Neural cell (in vitro differentiated cells): Measurements from ENCODE around the gene PTPRD. TPM values are rescaled to one million over a fixed set of nuclear protein-coding genes. Genes with fewer than 3 reads are reported as not detected.

ENCODE experiments used
- H2AFZ ChIP-seq: fragments of 200-600, 300-800 bp; sonication (generic), shearing (Covaris generic); 2 replicates; pipeline ENCODE4 v1.6.0; 2014; ENCODE audit warnings: low read depth, mild to moderate bottlenecking, antibody characterized with exemption, low read length, moderate library complexity
- H3F3A ChIP-seq: fragments of 200-600 bp; shearing (Covaris generic); 2 replicates; pipeline ENCODE4 v1.6.1; 2016; ENCODE audit warnings: mild to moderate bottlenecking, moderate library complexity, mixed read lengths, antibody characterized with exemption, low read length; ENCODE audit not compliant: insufficient read depth, poor library complexity, severe bottlenecking
- H3K27ac ChIP-seq: fragments of 200-600, 300-800 bp; sonication (generic), shearing (Covaris generic); 2 replicates; pipeline ENCODE4 v1.5.1; 2014; ENCODE audit warnings: mild to moderate bottlenecking, low read length, moderate library complexity
- H3K27me3 ChIP-seq: fragments of 300-800, 200-600 bp; sonication (generic), shearing (Covaris generic); 2 replicates; pipeline ENCODE4 v1.6.0; 2014; ENCODE audit warnings: mild to moderate bottlenecking, low read depth, low read length, moderate library complexity; ENCODE audit not compliant: insufficient read depth
- H3K36me3 ChIP-seq: fragments of 300-800, 200-600 bp; sonication (generic), shearing (Covaris generic); 2 replicates; pipeline ENCODE4 v1.5.1; 2014; ENCODE audit warnings: mild to moderate bottlenecking, antibody characterized with exemption, low read length, moderate library complexity; ENCODE audit not compliant: insufficient read depth
- H3K4me2 ChIP-seq: fragments of 300-800, 200-600 bp; sonication (generic), shearing (Covaris generic); 2 replicates; pipeline ENCODE4 v1.6.0; 2014; ENCODE audit warnings: mild to moderate bottlenecking, low read length
- H3K4me3 ChIP-seq: fragments of 300-800, 200-600 bp; sonication (generic), shearing (Covaris generic); 2 replicates; pipeline ENCODE4 v1.5.1; 2014; ENCODE audit warnings: mild to moderate bottlenecking, low read length, moderate library complexity
- H3K79me2 ChIP-seq: fragments of 200-600 bp; shearing (Covaris generic); replicated peaks from 2 replicates; pipeline ENCODE4 v1.6.0; 2014; ENCODE audit warnings: mild to moderate bottlenecking, low read length, moderate library complexity; ENCODE audit not compliant: insufficient read depth
- H3K9ac ChIP-seq: fragments of 300-800, 200-600 bp; sonication (generic), shearing (Covaris generic); 2 replicates; pipeline ENCODE4 v1.6.1; 2016; ENCODE audit warnings: mild to moderate bottlenecking, low read length, mixed read lengths
- H3K9me2 ChIP-seq: fragments of 200-600 bp; shearing (Covaris generic); 2 replicates; pipeline ENCODE4 v1.6.1; 2016; ENCODE audit warnings: mild to moderate bottlenecking, low read length, mixed read lengths; ENCODE audit not compliant: insufficient read depth
- H3K9me3 ChIP-seq: fragments of 200-600, 300-800 bp; sonication (generic), shearing (Covaris generic); 2 replicates; pipeline ENCODE4 v1.6.1; 2016; ENCODE audit warnings: mild to moderate bottlenecking, mixed run types, low read length, moderate library complexity, mixed read lengths
- H4K20me1 ChIP-seq: fragments of 200-600 bp; shearing (Covaris generic); 2 replicates; pipeline ENCODE4 v1.6.1; 2016; ENCODE audit warnings: mild to moderate bottlenecking, mixed run types; ENCODE audit not compliant: insufficient read depth
- CTCF ChIP-seq: fragments of 450-650 bp; IDR thresholded peaks from 2 replicates; pipeline ENCODE4 v1.5.1; 2014; ENCODE audit warnings: antibody characterized with exemption, mild to moderate bottlenecking, moderate library complexity; ENCODE audit not compliant: poor library complexity, severe bottlenecking
- EP300 ChIP-seq: fragments of 450-650 bp; conservative IDR thresholded peaks from 2 replicates; pipeline ENCODE4 v1.6.1; 2014; ENCODE audit warnings: antibody characterized with exemption, mild to moderate bottlenecking, moderate library complexity; ENCODE audit not compliant: poor library complexity, severe bottlenecking
- EZH2 ChIP-seq: fragments of 200-600, 300-800 bp; shearing (Covaris generic), sonication (generic); IDR thresholded peaks from 2 replicates; pipeline ENCODE4 v1.6.1; 2014; ENCODE audit warnings: antibody characterized with exemption, low read length, borderline replicate concordance, mild to moderate bottlenecking; ENCODE audit not compliant: insufficient read depth, poor library complexity, severe bottlenecking
- MXI1 ChIP-seq: fragments of 450-650 bp; conservative IDR thresholded peaks from 2 replicates; pipeline ENCODE4 v1.6.1; 2014; ENCODE audit warnings: antibody characterized with exemption, mild to moderate bottlenecking; ENCODE audit not compliant: poor library complexity, severe bottlenecking
- POLR2AphosphoS5 ChIP-seq: IDR thresholded peaks from 2 replicates; pipeline ENCODE4 v1.6.1; 2012
- RAD21 ChIP-seq: fragments of 450-650 bp; conservative IDR thresholded peaks from 2 replicates; pipeline ENCODE4 v1.6.1; 2014; ENCODE audit warnings: antibody characterized with exemption, mild to moderate bottlenecking, moderate library complexity
- SMC3 ChIP-seq: fragments of 450-650 bp; conservative IDR thresholded peaks from 2 replicates; pipeline ENCODE4 v1.6.1; 2014; ENCODE audit warnings: antibody characterized with exemption, mild to moderate bottlenecking, moderate library complexity; ENCODE audit not compliant: poor library complexity
- TAF1 ChIP-seq: IDR thresholded peaks from 2 replicates; pipeline ENCODE4 v1.6.1; 2012; ENCODE audit warnings: low read depth
- polyA plus RNA-seq: library from polyadenylated mRNA; depleted of rRNA; stranded (reverse); fragments of >200 nt; gene quantifications from 2 replicates; pipeline ENCODE4 v1.2.3, GENCODE V29; 2014
- TF ChIP-seq, protein P1 (sequence below): IDR thresholded peaks from 2 replicates; pipeline ENCODE4 v1.6.1; 2012; ENCODE audit warnings: borderline replicate concordance

PTPRD gene
- polyA plus RNA-seq, 1 donor from 2014 or later, result 143 TPM

- TF ChIP-seq CTCF (no peak), SMC3 (no peak), MXI1 (no peak), EP300 (no peak)
Measured at GRCh38 chr9:8877753-8878494, 1734.9 kb downstream of the PTPRD start (continued).

- Histone ChIP-seq H2AFZ (no peak overlapping the region), H3K9ac (no peak overlapping the region), H3K4me2 (no peak overlapping the region), H3K9me3 (no peaks in the 10 kb centered on the region), H3K36me3 (no peaks in the 10 kb centered on the region), H3K27me3 (no peaks in the 10 kb centered on the region), H3K79me2 (no peaks in the 10 kb centered on the region), H3F3A (no peaks in the 10 kb centered on the region), H4K20me1 (no peaks in the 10 kb centered on the region), H3K9me2 (no peaks in the 10 kb centered on the region), H3K27ac (no peak overlapping the region), H3K4me3 (no peak overlapping the region)
- TF ChIP-seq MXI1 (no peak), RAD21 (no peak)
Measured at GRCh38 chr9:8876303-8876702, 1736.5 kb downstream of the PTPRD start.

DNA sequence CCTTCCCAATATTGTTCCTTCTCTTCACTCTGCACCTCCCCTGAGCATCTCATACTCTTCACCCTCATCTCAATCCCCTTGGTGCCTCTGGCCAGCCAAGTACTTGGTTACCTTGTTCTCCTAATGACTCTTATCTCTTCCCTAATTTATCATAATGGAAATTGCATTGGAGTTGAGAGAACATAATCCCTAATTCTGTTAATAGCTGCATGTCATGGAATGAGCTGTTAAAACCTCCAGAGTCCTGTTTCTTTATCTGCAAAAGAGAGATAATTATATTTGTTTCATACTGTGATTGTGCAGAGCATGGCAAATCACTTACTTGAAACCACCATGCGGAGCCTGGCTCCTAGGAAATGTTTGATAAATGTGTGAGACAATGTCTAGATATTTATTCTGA is 1738.3 kb downstream of the PTPRD start:
- Histone ChIP-seq H3K4me2 (no peak overlapping the region), H3K79me2 (no peaks in the 10 kb centered on the region), H3K27ac (no peak overlapping the region)

More for the DNA sequence above, 1738.3 kb downstream of the PTPRD start:
- Histone ChIP-seq H4K20me1 (no peaks in the 10 kb centered on the region), H2AFZ (no peak overlapping the region), H3K9me2 (no peaks in the 10 kb centered on the region), H3K9me3 (no peaks in the 10 kb centered on the region), H3K27me3 (no peaks in the 10 kb centered on the region), H3F3A (no peaks in the 10 kb centered on the region), H3K4me3 (no peak overlapping the region), H3K9ac (no peak overlapping the region), H3K36me3 (no peaks in the 10 kb centered on the region)
- TF ChIP-seq, protein P1, sequence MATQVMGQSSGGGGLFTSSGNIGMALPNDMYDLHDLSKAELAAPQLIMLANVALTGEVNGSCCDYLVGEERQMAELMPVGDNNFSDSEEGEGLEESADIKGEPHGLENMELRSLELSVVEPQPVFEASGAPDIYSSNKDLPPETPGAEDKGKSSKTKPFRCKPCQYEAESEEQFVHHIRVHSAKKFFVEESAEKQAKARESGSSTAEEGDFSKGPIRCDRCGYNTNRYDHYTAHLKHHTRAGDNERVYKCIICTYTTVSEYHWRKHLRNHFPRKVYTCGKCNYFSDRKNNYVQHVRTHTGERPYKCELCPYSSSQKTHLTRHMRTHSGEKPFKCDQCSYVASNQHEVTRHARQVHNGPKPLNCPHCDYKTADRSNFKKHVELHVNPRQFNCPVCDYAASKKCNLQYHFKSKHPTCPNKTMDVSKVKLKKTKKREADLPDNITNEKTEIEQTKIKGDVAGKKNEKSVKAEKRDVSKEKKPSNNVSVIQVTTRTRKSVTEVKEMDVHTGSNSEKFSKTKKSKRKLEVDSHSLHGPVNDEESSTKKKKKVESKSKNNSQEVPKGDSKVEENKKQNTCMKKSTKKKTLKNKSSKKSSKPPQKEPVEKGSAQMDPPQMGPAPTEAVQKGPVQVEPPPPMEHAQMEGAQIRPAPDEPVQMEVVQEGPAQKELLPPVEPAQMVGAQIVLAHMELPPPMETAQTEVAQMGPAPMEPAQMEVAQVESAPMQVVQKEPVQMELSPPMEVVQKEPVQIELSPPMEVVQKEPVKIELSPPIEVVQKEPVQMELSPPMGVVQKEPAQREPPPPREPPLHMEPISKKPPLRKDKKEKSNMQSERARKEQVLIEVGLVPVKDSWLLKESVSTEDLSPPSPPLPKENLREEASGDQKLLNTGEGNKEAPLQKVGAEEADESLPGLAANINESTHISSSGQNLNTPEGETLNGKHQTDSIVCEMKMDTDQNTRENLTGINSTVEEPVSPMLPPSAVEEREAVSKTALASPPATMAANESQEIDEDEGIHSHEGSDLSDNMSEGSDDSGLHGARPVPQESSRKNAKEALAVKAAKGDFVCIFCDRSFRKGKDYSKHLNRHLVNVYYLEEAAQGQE, result no peak
- TF ChIP-seq RAD21 (no peak), EP300 (no peak), POLR2AphosphoS5 (no peak), TAF1 (no peak), CTCF (no peak), SMC3 (no peak), MXI1 (no peak), EZH2 (no peak)
